ENCODE results near the gene CMTM4.
"Not testable (repeated sequence)": the region's sequence is repeated elsewhere in the genome, so short reads cannot be mapped to it uniquely, and the experiment has no call there.

- TF ChIP-seq POLR2A (IDR thresholded peaks at IDR 0.05; ENCODE audit: low read depth, low read length); USF2 (IDR thresholded peaks at IDR 0.05; ENCODE audit: low read depth, low read length); CTCF (conservative IDR thresholded peaks at IDR 0.05; ENCODE audit: low read depth, low read length): not testable (repeated sequence)
These were observed 65.8 kb downstream of the CMTM4 start for GRCh38 chr16:66630561-66631260.

All from IMR-90 (cell line).